Measurements from ENCODE around the gene C5orf22. TPM values are rescaled to one million over a fixed set of nuclear protein-coding genes. Genes with fewer than 3 reads are reported as not detected.

C5orf22 gene
- total RNA-seq, 2 experiments from 2014 or later = 19.2 to 23.7 TPM

DNA sequence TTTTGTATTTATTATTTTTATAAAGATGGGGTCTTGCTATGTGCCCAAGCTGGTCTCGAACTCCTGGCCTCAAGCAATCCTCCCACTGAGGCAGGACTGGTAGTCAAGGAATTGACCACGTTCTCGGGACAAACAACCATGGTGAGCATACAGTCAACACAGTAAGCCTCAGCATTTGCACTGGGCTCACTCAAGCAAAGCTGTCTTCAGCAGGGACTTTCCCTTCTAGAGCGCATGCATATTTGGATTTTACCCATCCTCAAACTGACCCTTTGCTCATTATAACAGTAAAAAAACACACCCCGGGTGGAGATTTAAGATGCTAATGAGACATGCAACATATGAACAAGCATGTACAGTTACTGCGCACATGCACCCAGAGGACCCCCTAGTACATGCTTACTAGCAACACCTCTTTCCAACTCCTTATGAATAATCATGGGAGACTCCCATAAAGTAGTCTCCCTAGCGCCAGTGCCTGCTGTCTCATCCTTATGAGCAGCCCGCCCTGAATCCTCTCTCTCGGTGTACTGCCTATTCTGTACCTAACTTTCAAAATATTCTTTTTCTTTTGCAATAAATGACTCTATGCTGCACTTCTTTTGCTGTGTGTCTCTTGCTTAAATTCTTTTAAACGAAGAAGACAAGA, 41.5 kb downstream of the C5orf22 start:
- Mint-ChIP-seq H3K4me3 (no peak overlapping the region), H3K27me3 (peaks cover 15% of the 10 kb centered on the region), H3K4me1 (ENCODE audit: low read depth) (no peaks in the 10 kb centered on the region), H3K36me3 (ENCODE audit: low read depth) (no peaks in the 10 kb centered on the region), H3K27ac (no peak overlapping the region), H3K9me3 (no peaks in the 10 kb centered on the region)
- ATAC-seq (no peak), DNase-seq (no peak)
- TF ChIP-seq, protein P1, sequence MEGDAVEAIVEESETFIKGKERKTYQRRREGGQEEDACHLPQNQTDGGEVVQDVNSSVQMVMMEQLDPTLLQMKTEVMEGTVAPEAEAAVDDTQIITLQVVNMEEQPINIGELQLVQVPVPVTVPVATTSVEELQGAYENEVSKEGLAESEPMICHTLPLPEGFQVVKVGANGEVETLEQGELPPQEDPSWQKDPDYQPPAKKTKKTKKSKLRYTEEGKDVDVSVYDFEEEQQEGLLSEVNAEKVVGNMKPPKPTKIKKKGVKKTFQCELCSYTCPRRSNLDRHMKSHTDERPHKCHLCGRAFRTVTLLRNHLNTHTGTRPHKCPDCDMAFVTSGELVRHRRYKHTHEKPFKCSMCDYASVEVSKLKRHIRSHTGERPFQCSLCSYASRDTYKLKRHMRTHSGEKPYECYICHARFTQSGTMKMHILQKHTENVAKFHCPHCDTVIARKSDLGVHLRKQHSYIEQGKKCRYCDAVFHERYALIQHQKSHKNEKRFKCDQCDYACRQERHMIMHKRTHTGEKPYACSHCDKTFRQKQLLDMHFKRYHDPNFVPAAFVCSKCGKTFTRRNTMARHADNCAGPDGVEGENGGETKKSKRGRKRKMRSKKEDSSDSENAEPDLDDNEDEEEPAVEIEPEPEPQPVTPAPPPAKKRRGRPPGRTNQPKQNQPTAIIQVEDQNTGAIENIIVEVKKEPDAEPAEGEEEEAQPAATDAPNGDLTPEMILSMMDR (IDR thresholded peaks at IDR 0.05) = no peak
- CTCF ChIA-PET = no interaction called here
- POLR2A ChIA-PET = interaction anchor here (0.5 kb wide), 1 partner anchor 392 kb away, joined by 3 read pairs; no protein-coding TSS in a partner anchor
- intact Hi-C loops (cut with micrococcal nuclease) = no loop called here

DNA sequence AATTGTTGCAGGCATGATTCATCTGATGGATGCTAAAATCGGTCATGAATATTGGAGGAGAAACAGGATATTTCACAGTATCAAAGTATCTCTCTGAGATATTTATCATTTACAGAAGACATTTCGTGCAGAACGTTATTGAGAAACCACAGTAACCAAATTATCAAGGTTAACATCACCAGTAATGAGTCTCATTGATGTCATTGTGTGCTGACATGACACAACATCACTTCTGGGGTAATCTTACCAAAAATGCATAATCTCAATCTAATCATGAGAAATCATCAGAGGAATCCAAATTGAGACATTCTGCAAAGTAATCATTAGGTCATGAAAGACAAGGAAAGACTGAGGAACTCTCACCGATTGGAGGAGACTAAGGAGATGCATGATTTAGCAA, 42.7 kb downstream of the C5orf22 start:
- no peaks in the 10 kb centered on the region for H3K9me3 Mint-ChIP-seq
- CTCF ChIA-PET = no interaction called here
- ATAC-seq (no peak), DNase-seq (no peak)
- no peaks in the 10 kb centered on the region for H3K36me3 Mint-ChIP-seq (ENCODE audit: low read depth)
- POLR2A ChIA-PET = no interaction called here
- H3K4me3 Mint-ChIP-seq = no peak overlapping the region
- TF ChIP-seq, protein P1 (IDR thresholded peaks at IDR 0.05) = no peak
- no peak overlapping the region for H3K27ac Mint-ChIP-seq
- H3K27me3 Mint-ChIP-seq = peaks cover 15% of the 10 kb centered on the region
- H3K4me1 Mint-ChIP-seq (ENCODE audit: low read depth) = no peaks in the 10 kb centered on the region
- intact Hi-C loops (cut with micrococcal nuclease) = no loop called here

DNA sequence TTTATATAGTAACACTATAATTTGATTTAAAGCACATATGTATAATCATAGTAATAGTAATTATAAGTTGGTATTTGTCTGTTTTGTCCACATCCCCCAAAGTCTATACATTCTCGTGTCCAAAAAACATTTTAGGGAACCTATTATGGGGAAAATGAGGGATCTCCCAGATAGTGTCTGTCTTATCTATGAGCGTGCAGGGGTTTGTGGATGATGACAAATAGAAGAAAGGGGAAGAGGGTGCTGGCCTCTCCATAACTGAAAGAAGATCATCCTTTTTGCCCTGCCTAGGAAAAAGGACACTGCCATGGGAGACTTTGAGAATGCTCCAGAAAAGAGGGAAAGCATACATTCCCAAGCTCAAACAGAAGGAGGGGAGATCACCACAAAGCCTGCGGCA, 45.3 kb downstream of the C5orf22 start:
- Mint-ChIP-seq H3K4me1 (ENCODE audit: low read depth) (no peaks in the 10 kb centered on the region), H3K9me3 (no peaks in the 10 kb centered on the region), H3K27me3 (peaks cover 17% of the 10 kb centered on the region), H3K36me3 (ENCODE audit: low read depth) (no peaks in the 10 kb centered on the region), H3K27ac (no peak overlapping the region), H3K4me3 (no peak overlapping the region)
- no peak for DNase-seq
- TF ChIP-seq, protein P1 (IDR thresholded peaks at IDR 0.05) = no peak
- POLR2A ChIA-PET = no interaction called here
- intact Hi-C loops (cut with micrococcal nuclease) = no loop called here
- ATAC-seq = no peak
- CTCF ChIA-PET = no interaction called here

DNA sequence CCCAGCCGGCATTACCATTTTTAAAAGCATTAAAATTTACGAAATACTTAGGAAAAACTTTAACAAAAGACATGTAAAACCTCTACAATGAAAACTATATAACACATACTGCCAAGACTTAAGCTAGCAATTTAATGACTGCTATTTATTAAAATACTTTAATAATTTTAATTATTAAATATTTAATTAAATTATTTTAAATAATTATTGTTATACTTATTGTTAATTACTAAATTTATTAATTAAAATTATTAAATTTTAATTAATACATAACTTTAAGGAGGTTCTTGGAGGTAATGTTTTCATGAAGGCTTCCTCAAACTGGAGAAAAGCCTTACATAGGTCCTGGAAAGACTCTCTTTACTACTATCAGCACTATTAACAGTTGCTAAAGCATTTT, 47.5 kb downstream of the C5orf22 start:
- ChIA-PET CTCF (interaction anchor here (1.0 to 1.2 kb wide), 2 partner anchors 14 to 497 kb away, joined by 3 to 4 read pairs; no protein-coding TSS in a partner anchor), POLR2A (no interaction called here)
- ATAC-seq = no peak
- TF ChIP-seq, protein P1 (IDR thresholded peaks at IDR 0.05) = no peak
- Mint-ChIP-seq H3K9me3 (no peaks in the 10 kb centered on the region), H3K27ac (no peak overlapping the region), H3K4me3 (no peak overlapping the region), H3K4me1 (ENCODE audit: low read depth) (no peaks in the 10 kb centered on the region), H3K27me3 (peaks cover 17% of the 10 kb centered on the region), H3K36me3 (ENCODE audit: low read depth) (no peaks in the 10 kb centered on the region)
- no peak for DNase-seq
- intact Hi-C loops (cut with micrococcal nuclease) = no loop called here

DNA sequence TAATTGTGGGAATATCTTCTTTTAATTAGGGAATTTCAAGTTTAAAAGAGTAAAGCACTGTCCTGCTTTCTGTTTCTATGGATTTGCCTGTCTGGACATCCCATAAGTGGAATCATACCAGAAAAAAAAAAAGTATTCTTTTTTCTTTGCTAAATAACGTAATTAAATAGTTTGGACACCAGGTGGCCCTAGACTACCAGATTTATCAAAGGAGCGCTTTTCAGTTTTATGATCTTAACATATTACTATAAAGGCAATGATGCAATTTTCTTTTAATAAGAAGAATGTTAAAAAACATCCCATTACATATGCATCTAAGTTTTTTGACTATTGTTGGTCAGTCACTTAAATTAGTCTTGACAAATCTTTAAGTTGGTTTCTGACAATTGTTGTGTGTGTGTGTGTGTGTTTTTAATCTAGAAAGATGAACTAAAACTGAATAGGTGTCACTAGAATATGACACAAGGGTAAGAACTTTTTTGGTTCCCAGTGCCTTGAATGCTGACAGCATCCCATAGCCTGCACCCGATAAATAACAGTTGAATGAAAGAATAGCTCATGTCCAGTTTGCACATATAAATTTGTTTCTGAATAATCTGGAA, 49.5 kb downstream of the C5orf22 start:
- intact Hi-C loops (cut with micrococcal nuclease) = loop anchor here (2.0 to 5.0 kb wide), 3 partner anchors 227 to 511 kb away; no protein-coding TSS in a partner anchor
- DNase-seq (no peak), ATAC-seq (no peak)
- no peak overlapping the region for H3K4me3 Mint-ChIP-seq
- TF ChIP-seq, protein P1 (IDR thresholded peaks at IDR 0.05) = peak; percentile 60
- H3K36me3 Mint-ChIP-seq (ENCODE audit: low read depth) = no peaks in the 10 kb centered on the region
- no peak overlapping the region for H3K27ac Mint-ChIP-seq
- H3K9me3 Mint-ChIP-seq = no peaks in the 10 kb centered on the region
- H3K27me3 Mint-ChIP-seq = peaks cover 17% of the 10 kb centered on the region
- ChIA-PET CTCF (interaction anchor here (0.5 to 1.7 kb wide), 4 partner anchors 243 to 512 kb away, joined by 4 to 7 read pairs (median 4); no protein-coding TSS in a partner anchor), POLR2A (no interaction called here)
- H3K4me1 Mint-ChIP-seq (ENCODE audit: low read depth) = no peaks in the 10 kb centered on the region
